Measurements from ENCODE around the gene UBE2G2. TPM values are rescaled to one million over a fixed set of nuclear protein-coding genes. Genes with fewer than 3 reads are reported as not detected.

The UBE2G2 gene
- total RNA-seq, 2 donors from 2014 or later, result 89.7 to 164 TPM

GRCh38 chr21:44765231-44766013 is 36.2 kb downstream of the UBE2G2 start:
- Mint-ChIP-seq H3K27me3 (no peaks in the 10 kb centered on the region), H3K4me1 (ENCODE audit: low read depth in 2 of 2) (peaks cover 9 to 10% of the 10 kb centered on the region in 2 donors), H3K4me3 (no peak overlapping the region), H3K27ac (peak overlapping the region in 1 of 2 donors; percentile 75), H3K36me3 (no peaks in the 10 kb centered on the region), H3K9me3 (no peaks in the 10 kb centered on the region)
- ATAC-seq (peak; percentile 41 to 70), DNase-seq (ENCODE audit: low spot score) (no peak)

GRCh38 chr21:44764319-44765230 is 37.0 kb downstream of the UBE2G2 start:
- ATAC-seq (no peak), DNase-seq (ENCODE audit: low spot score) (no peak)
- Mint-ChIP-seq H3K36me3 (no peaks in the 10 kb centered on the region), H3K4me1 (ENCODE audit: low read depth in 2 of 2) (peaks cover 9 to 10% of the 10 kb centered on the region in 2 donors), H3K4me3 (no peak overlapping the region), H3K27ac (no peak overlapping the region), H3K9me3 (no peaks in the 10 kb centered on the region), H3K27me3 (no peaks in the 10 kb centered on the region)

GRCh38 chr21:44763451-44764318 is 37.9 kb downstream of the UBE2G2 start:
- Mint-ChIP-seq H3K36me3 (no peaks in the 10 kb centered on the region), H3K27ac (no peak overlapping the region)
- no peak for ATAC-seq

GRCh38 chr21:44763050-44763378 is 38.6 kb downstream of the UBE2G2 start:
- Mint-ChIP-seq H3K4me3 (no peak overlapping the region), H3K4me1 (ENCODE audit: low read depth in 2 of 2) (peaks cover 9 to 10% of the 10 kb centered on the region in 2 donors), H3K9me3 (no peaks in the 10 kb centered on the region), H3K36me3 (no peaks in the 10 kb centered on the region), H3K27ac (no peak overlapping the region), H3K27me3 (no peaks in the 10 kb centered on the region)
- ATAC-seq (no peak), DNase-seq (ENCODE audit: low spot score) (no peak)

More at GRCh38 chr21:44763451-44764318, 37.9 kb downstream of the UBE2G2 start:
- Mint-ChIP-seq H3K27me3 (no peaks in the 10 kb centered on the region), H3K4me3 (no peak overlapping the region), H3K4me1 (ENCODE audit: low read depth in 2 of 2) (peaks cover 9 to 10% of the 10 kb centered on the region in 2 donors), H3K9me3 (no peaks in the 10 kb centered on the region)
- DNase-seq (ENCODE audit: low spot score), result no peak

GRCh38 chr21:44762221-44763049 is 39.2 kb downstream of the UBE2G2 start:
- Mint-ChIP-seq H3K4me3 (no peak overlapping the region), H3K27me3 (no peaks in the 10 kb centered on the region), H3K27ac (no peak overlapping the region), H3K4me1 (ENCODE audit: low read depth in 2 of 2) (peaks cover 9 to 10% of the 10 kb centered on the region in 2 donors), H3K36me3 (no peaks in the 10 kb centered on the region), H3K9me3 (no peaks in the 10 kb centered on the region)
- DNase-seq (ENCODE audit: low spot score) (no peak), ATAC-seq (no peak)

GRCh38 chr21:44761747-44762208 is 39.8 kb downstream of the UBE2G2 start:
- Mint-ChIP-seq H3K4me1 (ENCODE audit: low read depth in 2 of 2) (peaks cover 9 to 10% of the 10 kb centered on the region in 2 donors), H3K36me3 (no peaks in the 10 kb centered on the region), H3K27me3 (no peaks in the 10 kb centered on the region), H3K27ac (no peak overlapping the region), H3K9me3 (no peaks in the 10 kb centered on the region), H3K4me3 (no peak overlapping the region)
- no peak for ATAC-seq
- DNase-seq (ENCODE audit: low spot score), result no peak

GRCh38 chr21:44761011-44761729 is 40.5 kb downstream of the UBE2G2 start:
- no peaks in the 10 kb centered on the region for H3K9me3 Mint-ChIP-seq
- no peak for DNase-seq (ENCODE audit: low spot score)
- H3K27ac Mint-ChIP-seq, result no peak overlapping the region
- ATAC-seq, result no peak
- no peaks in the 10 kb centered on the region for H3K36me3 Mint-ChIP-seq
- no peak overlapping the region for H3K4me3 Mint-ChIP-seq
- no peaks in the 10 kb centered on the region for H3K27me3 Mint-ChIP-seq
- H3K4me1 Mint-ChIP-seq (ENCODE audit: low read depth in 2 of 2), result peaks cover 9 to 10% of the 10 kb centered on the region in 2 donors

GRCh38 chr21:44760376-44760775 is 41.2 kb downstream of the UBE2G2 start:
- Mint-ChIP-seq H3K4me1 (ENCODE audit: low read depth in 2 of 2) (peaks cover 4% of the 10 kb centered on the region in 2 donors), H3K36me3 (no peaks in the 10 kb centered on the region), H3K27ac (no peak overlapping the region), H3K9me3 (no peaks in the 10 kb centered on the region), H3K4me3 (no peak overlapping the region), H3K27me3 (no peaks in the 10 kb centered on the region)
- no peak for ATAC-seq
- DNase-seq (ENCODE audit: low spot score), result no peak

- Mint-ChIP-seq H3K36me3 (no peaks in the 10 kb centered on the region), H3K27me3 (no peaks in the 10 kb centered on the region), H3K4me3 (no peak overlapping the region), H3K27ac (no peak overlapping the region), H3K9me3 (no peaks in the 10 kb centered on the region), H3K4me1 (ENCODE audit: low read depth in 2 of 2) (no peaks in the 10 kb centered on the region)
- ATAC-seq (no peak), DNase-seq (ENCODE audit: low spot score) (no peak)
Observed at GRCh38 chr21:44759628-44760285, 41.9 kb downstream of the UBE2G2 start.

GRCh38 chr21:44758781-44759627 is 42.6 kb downstream of the UBE2G2 start:
- no peaks in the 10 kb centered on the region for H3K9me3 Mint-ChIP-seq
- H3K4me3 Mint-ChIP-seq, result no peak overlapping the region
- no peaks in the 10 kb centered on the region for H3K36me3 Mint-ChIP-seq
- no peak for DNase-seq (ENCODE audit: low spot score)
- no peaks in the 10 kb centered on the region for H3K4me1 Mint-ChIP-seq (ENCODE audit: low read depth in 2 of 2)
- ATAC-seq, result no peak
- H3K27ac Mint-ChIP-seq, result no peak overlapping the region
- H3K27me3 Mint-ChIP-seq, result no peaks in the 10 kb centered on the region

- no peaks in the 10 kb centered on the region for H3K27me3 Mint-ChIP-seq
- no peaks in the 10 kb centered on the region for H3K4me1 Mint-ChIP-seq (ENCODE audit: low read depth in 2 of 2)
- no peaks in the 10 kb centered on the region for H3K36me3 Mint-ChIP-seq
- H3K9me3 Mint-ChIP-seq, result no peaks in the 10 kb centered on the region
- DNase-seq (ENCODE audit: low spot score) (no peak), ATAC-seq (no peak)
- H3K27ac Mint-ChIP-seq, result no peak overlapping the region
- no peak overlapping the region for H3K4me3 Mint-ChIP-seq
Observed at GRCh38 chr21:44758141-44758561, 43.5 kb downstream of the UBE2G2 start.

All from natural killer cell treated with Interleukin-12 subunit alpha and Interleukin-12 subunit beta and Interleukin-15 and Interleukin-18, amount 100 ng/mL, for 72 hours (primary cell).